Body of pancreas (tissue), 4 donors: Measurements from ENCODE around the gene HIF3A. TPM values are rescaled to one million over a fixed set of nuclear protein-coding genes. Genes with fewer than 3 reads are reported as not detected.

Experiments used
- ATAC-seq: fragments of 150-250 bp; one replicate; pipeline ENCODE4 v1.9.1; 2016
- DNase-seq, 4 donors: peaks; one replicate each; pipeline ENCODE4 v3.0.0-alpha.2; 2019
- H3K27ac ChIP-seq, 4 donors: fragments of 200-600 bp; sonication (generic); 1 replicate in 3 of 4; 2 replicates in 1 of 4; pipeline versions ENCODE4 v1.5.1 to v1.6.1; 2016 to 2019; ENCODE audit warnings: mild to moderate bottlenecking in 1 of 4, mixed read lengths in 1 of 4, moderate library complexity in 1 of 4
- H3K27me3 ChIP-seq, 2 donors: fragments of 200-600 bp; sonication (generic); one replicate each; pipeline ENCODE4 v1.6.0; 2016; ENCODE audit warnings: mild to moderate bottlenecking in 1 of 2
- H3K36me3 ChIP-seq, 2 donors: fragments of 200-600 bp; sonication (generic); replicated peaks in 1 of 2; 2 replicates each; pipeline ENCODE4 v1.5.1; 2016; ENCODE audit warnings: low read depth in 2 of 2; ENCODE audit not compliant: insufficient read depth in 1 of 2
- H3K4me1 ChIP-seq: fragments of 200-600 bp; sonication (generic); one replicate; pipeline ENCODE4 v1.6.0; 2016
- H3K4me3 ChIP-seq, 2 donors: fragments of 200-600 bp; sonication (generic); 1 replicate in 1 of 2; 2 replicates in 1 of 2; pipeline ENCODE4 v1.5.1; 2016 to 2019
- H3K9me3 ChIP-seq, 3 donors: fragments of 200-600 bp; sonication (generic); 1 replicate in 2 of 3; 2 replicates in 1 of 3; pipeline ENCODE4 v1.5.1; 2016
- POLR2A ChIP-seq, 3 donors: fragments of 450-650 bp; IDR thresholded peaks; one replicate each; pipeline ENCODE4 v1.6.1; 2016; ENCODE audit warnings: antibody characterized with exemption in 3 of 3, mild to moderate bottlenecking in 2 of 3
- WGBS, 2 donors: methylation state at CpG; one replicate each; pipeline ENCODE4 v1.1.5; 2017; 5-methylcytosine and 5-hydroxymethylcytosine counted together
- intact Hi-C: fragments of 100-400 bp; cut with DNase I; formaldehyde crosslinking; loops from one replicate; pipeline ENCODE4 v1.15.1; 2023
- total RNA-seq, 2 donors: library from RNA; depleted of rRNA; stranded (reverse); fragments of >200 nt; gene quantifications; one replicate each; pipeline ENCODE4 v1.1.0, GENCODE V29; 2016
- TF ChIP-seq, protein P1 (sequence below), 7 experiments: fragments of 450-650 bp in 4 of 7; fragments of 200-600 bp in 3 of 7; sonication (generic) in 3 of 7; IDR thresholded peaks; one replicate each; pipeline ENCODE4 v1.5.1; 2016 to 2019; ENCODE audit warnings: antibody characterized with exemption in 7 of 7

The HIF3A gene
- total RNA-seq, 2 donors from 2014 or later, result 24.4 to 63.3 TPM

GRCh38 chr19:46330319-46330918, 33.6 kb downstream of the HIF3A start:
- Histone ChIP-seq H3K4me1 (no peaks in the 10 kb centered on the region), H3K4me3 (no peak overlapping the region), H3K9me3 (no peaks in the 10 kb centered on the region), H3K36me3 (no peaks in the 10 kb centered on the region), H3K27ac (no peak overlapping the region), H3K27me3 (no peaks in the 10 kb centered on the region)
- ATAC-seq, result no peak
- TF ChIP-seq, protein P1, sequence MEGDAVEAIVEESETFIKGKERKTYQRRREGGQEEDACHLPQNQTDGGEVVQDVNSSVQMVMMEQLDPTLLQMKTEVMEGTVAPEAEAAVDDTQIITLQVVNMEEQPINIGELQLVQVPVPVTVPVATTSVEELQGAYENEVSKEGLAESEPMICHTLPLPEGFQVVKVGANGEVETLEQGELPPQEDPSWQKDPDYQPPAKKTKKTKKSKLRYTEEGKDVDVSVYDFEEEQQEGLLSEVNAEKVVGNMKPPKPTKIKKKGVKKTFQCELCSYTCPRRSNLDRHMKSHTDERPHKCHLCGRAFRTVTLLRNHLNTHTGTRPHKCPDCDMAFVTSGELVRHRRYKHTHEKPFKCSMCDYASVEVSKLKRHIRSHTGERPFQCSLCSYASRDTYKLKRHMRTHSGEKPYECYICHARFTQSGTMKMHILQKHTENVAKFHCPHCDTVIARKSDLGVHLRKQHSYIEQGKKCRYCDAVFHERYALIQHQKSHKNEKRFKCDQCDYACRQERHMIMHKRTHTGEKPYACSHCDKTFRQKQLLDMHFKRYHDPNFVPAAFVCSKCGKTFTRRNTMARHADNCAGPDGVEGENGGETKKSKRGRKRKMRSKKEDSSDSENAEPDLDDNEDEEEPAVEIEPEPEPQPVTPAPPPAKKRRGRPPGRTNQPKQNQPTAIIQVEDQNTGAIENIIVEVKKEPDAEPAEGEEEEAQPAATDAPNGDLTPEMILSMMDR (IDR thresholded peaks at IDR 0.05), result no peak
- TF ChIP-seq POLR2A (IDR thresholded peaks at IDR 0.05), result no peak
- DNase-seq, result no peak
- 71 to 74% methylated on average over 2 of the region's 2 CpGs for WGBS, 2 donors
- intact Hi-C loops, result no loop called here

DNA sequence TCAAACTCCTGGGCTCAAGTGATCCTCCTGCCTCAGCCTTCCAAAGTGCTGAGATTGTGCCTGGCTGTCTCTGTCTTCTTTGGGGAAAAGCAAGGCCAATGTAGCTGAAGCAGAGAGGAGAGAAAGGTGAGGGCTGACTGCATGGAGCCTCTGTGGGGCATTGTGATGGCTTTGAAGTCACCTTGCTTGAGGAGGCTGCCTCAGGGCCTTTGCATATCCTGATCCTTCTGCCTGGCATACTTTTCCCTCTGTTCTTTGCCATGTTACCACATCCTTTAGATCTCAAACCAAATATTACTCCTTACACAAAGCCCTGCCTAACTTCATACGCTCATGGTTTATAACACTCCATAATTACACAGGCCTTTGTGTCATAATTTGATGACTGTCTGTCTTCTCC, 40.6 kb downstream of the HIF3A start:
- no peaks in the 10 kb centered on the region for H3K36me3 ChIP-seq

DNA sequence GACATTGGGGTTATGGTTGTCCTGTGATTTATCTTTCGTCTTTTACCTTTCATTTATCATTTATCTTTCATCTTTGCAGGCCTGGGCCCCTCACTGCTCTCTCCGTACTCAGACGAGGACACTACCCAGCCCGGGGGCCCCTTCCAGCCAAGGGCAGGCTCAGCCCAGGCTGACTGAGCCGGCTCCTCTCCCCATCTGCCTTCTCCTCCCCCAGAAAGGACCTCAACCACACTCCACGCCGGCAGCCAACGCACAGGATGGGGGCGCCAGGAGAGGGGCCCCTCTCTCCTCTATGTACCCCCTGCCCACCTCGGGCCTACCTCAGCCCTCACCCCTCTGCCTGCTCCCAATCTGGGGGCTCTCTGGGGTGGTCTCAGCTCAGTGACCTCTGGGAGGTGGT, 42.6 kb downstream of the HIF3A start:
- intact Hi-C loops, result no loop called here
- no peaks in the 10 kb centered on the region for H3K36me3 ChIP-seq

More for the DNA sequence above, 40.6 kb downstream of the HIF3A start:
- intact Hi-C loops, result no loop called here
- TF ChIP-seq POLR2A (IDR thresholded peaks at IDR 0.05), result no peak
- TF ChIP-seq, protein P1 (IDR thresholded peaks at IDR 0.05), result no peak
- DNase-seq (no peak), ATAC-seq (no peak)
- 82 to 94% methylated on average over 1 of the region's 1 CpG for WGBS, 2 donors
- Histone ChIP-seq H3K9me3 (no peaks in the 10 kb centered on the region), H3K4me3 (no peak overlapping the region), H3K4me1 (no peaks in the 10 kb centered on the region), H3K27ac (no peak overlapping the region), H3K27me3 (no peaks in the 10 kb centered on the region)

DNA sequence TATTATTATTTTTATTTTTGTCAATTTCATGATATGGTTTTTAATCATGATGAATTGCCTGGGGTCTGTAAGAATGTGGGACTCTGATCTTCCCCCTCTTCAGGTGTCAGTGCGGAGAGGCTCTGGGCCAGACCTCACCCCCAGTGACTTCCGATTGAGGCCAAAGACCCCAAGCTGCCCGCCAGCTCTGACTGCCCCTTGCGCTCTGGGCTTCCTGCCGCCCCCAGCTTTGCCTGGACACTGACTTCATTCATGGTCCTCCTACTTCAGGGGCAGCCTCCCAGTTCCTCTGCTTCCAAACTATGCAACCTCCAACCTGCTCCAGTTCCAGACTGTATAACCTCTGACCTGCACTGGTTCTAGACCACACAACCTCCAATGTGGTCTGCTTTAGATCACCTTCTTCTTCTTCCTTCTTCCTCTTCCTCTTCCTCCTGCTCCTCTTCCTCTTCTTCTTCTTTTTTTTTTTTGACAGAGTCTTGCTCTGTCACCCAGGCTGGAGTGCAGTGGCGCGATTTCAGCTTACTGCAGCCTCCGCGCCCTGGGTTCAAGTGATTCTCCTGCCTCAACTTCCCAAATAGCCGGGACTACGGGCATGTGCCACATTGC, 43.3 kb downstream of the HIF3A start:
- intact Hi-C loops, result loop anchor here (10.0 kb wide), 1 partner anchor 55 kb away; no protein-coding TSS in a partner anchor
- Histone ChIP-seq H3K36me3 (no peaks in the 10 kb centered on the region), H3K27me3 (no peaks in the 10 kb centered on the region), H3K4me3 (no peak overlapping the region), H3K9me3 (no peaks in the 10 kb centered on the region), H3K27ac (no peak overlapping the region), H3K4me1 (no peaks in the 10 kb centered on the region)
- ATAC-seq, result no peak
- no peak for TF ChIP-seq POLR2A (IDR thresholded peaks at IDR 0.05)
- TF ChIP-seq, protein P1 (IDR thresholded peaks at IDR 0.05), result no peak
- DNase-seq, result no peak
- 85 to 87% methylated on average over 10 to 11 of the region's 11 CpGs for WGBS, 2 donors

More for the DNA sequence above, 42.6 kb downstream of the HIF3A start:
- H3K27ac ChIP-seq, result no peak overlapping the region
- no peak overlapping the region for H3K4me3 ChIP-seq
- no peaks in the 10 kb centered on the region for H3K27me3 ChIP-seq
- WGBS, 2 donors, result 59 to 73% methylated on average over 10 of the region's 10 CpGs
- TF ChIP-seq POLR2A (IDR thresholded peaks at IDR 0.05), result no peak
- TF ChIP-seq, protein P1 (IDR thresholded peaks at IDR 0.05), result no peak
- ATAC-seq, result no peak
- no peak for DNase-seq
- H3K4me1 ChIP-seq, result no peaks in the 10 kb centered on the region
- H3K9me3 ChIP-seq, result no peaks in the 10 kb centered on the region

- Histone ChIP-seq H3K4me3 (no peak overlapping the region), H3K9me3 (no peaks in the 10 kb centered on the region), H3K36me3 (no peaks in the 10 kb centered on the region), H3K4me1 (peaks cover 5% of the 10 kb centered on the region), H3K27me3 (no peaks in the 10 kb centered on the region), H3K27ac (no peak overlapping the region)
- DNase-seq, result no peak
- no peak for ATAC-seq
- WGBS, 2 donors, result 54 to 76% methylated on average over 3 of the region's 3 CpGs
- intact Hi-C loops, result loop anchor here (10.0 kb wide), 1 partner anchor 57 kb away; no protein-coding TSS in a partner anchor
- TF ChIP-seq POLR2A (IDR thresholded peaks at IDR 0.05), result no peak
- TF ChIP-seq, protein P1 (IDR thresholded peaks at IDR 0.05), result no peak
Observed at GRCh38 chr19:46341937-46342336, 45.1 kb downstream of the HIF3A start.
